Measurements from ENCODE around the gene BLOC1S5.

BLOC1S5 gene

GRCh38 chr6:8088886-8089285 lies 24.7 kb upstream of the BLOC1S5 start:
- H3K4me3 ChIP-seq (ENCODE audit: low read depth, low read length): no peak overlapping the region
- no peak for DNase-seq (ENCODE audit: low read depth)
- in situ Hi-C loops (cut with HindIII; ENCODE audit: low sequenced_read_pairs): no loop called here
- no peak for TF ChIP-seq CTCF (IDR thresholded peaks at IDR 0.05; ENCODE audit: low read depth, low read length, missing control alignments)

- DNase-seq (ENCODE audit: low read depth): no peak
- no peak for TF ChIP-seq CTCF (IDR thresholded peaks at IDR 0.05; ENCODE audit: low read depth, low read length, missing control alignments)
- no peak overlapping the region for H3K4me3 ChIP-seq (ENCODE audit: low read depth, low read length)
- in situ Hi-C loops (cut with HindIII; ENCODE audit: low sequenced_read_pairs): no loop called here
Measured at GRCh38 chr6:8087870-8088754, 23.9 kb upstream of the BLOC1S5 start.

GRCh38 chr6:8086755-8087306 lies 22.6 kb upstream of the BLOC1S5 start:
- no peak overlapping the region for H3K4me3 ChIP-seq (ENCODE audit: low read depth, low read length)
- no peak for DNase-seq (ENCODE audit: low read depth)
- no peak for TF ChIP-seq CTCF (IDR thresholded peaks at IDR 0.05; ENCODE audit: low read depth, low read length, missing control alignments)
- in situ Hi-C loops (cut with HindIII; ENCODE audit: low sequenced_read_pairs): no loop called here

GRCh38 chr6:8085053-8085511 lies 20.9 kb upstream of the BLOC1S5 start:
- TF ChIP-seq CTCF (IDR thresholded peaks at IDR 0.05; ENCODE audit: low read depth, low read length, missing control alignments): no peak
- in situ Hi-C loops (cut with HindIII; ENCODE audit: low sequenced_read_pairs): no loop called here
- no peak overlapping the region for H3K4me3 ChIP-seq (ENCODE audit: low read depth, low read length)
- DNase-seq (ENCODE audit: low read depth): peak; percentile 63

- no peak for TF ChIP-seq CTCF (IDR thresholded peaks at IDR 0.05; ENCODE audit: low read depth, low read length, missing control alignments)
- no peak overlapping the region for H3K4me3 ChIP-seq (ENCODE audit: low read depth, low read length)
- in situ Hi-C loops (cut with HindIII; ENCODE audit: low sequenced_read_pairs): no loop called here
- DNase-seq (ENCODE audit: low read depth): no peak
Measured at GRCh38 chr6:8084586-8084985, 20.4 kb upstream of the BLOC1S5 start.

GRCh38 chr6:8082954-8083858 lies 19.0 kb upstream of the BLOC1S5 start:
- no peak for TF ChIP-seq CTCF (IDR thresholded peaks at IDR 0.05; ENCODE audit: low read depth, low read length, missing control alignments)
- in situ Hi-C loops (cut with HindIII; ENCODE audit: low sequenced_read_pairs): no loop called here
- peak; percentile 49 for DNase-seq (ENCODE audit: low read depth)
- no peak overlapping the region for H3K4me3 ChIP-seq (ENCODE audit: low read depth, low read length)

All from astrocyte of the cerebellum (primary cell).